HG02678 (cell line): Measurements from ENCODE around the gene EHMT1.

Source experiments
- ATAC-seq: cut with Tn5 transposase; IDR thresholded peaks from one replicate; pipeline ENCODE4 v1.9.1; 2021; ENCODE audit warnings: mild to moderate bottlenecking, moderate library complexity; ENCODE audit not compliant: unreplicated experiment

The EHMT1 gene

DNA sequence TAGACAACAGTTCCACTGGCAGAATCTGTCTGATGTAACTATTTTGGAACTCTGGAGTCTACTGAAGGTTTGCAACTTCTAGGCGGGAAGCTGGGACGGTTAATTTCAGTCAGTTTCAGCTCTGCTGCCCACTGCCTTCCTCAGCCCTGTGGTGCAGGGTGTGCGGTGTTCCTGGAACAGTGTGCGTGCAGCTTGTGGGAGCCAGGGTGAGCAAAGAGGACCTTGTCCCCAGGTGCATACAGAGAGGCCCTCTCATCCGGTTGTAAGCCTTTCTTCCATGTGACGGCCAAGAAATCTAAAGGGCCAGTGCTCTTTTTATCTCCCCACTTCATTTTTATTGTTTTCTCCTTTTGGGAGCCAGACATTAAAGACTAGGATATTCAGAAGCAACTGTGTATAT is 114.6 kb downstream of the EHMT1 start:
- no peak for ATAC-seq

DNA sequence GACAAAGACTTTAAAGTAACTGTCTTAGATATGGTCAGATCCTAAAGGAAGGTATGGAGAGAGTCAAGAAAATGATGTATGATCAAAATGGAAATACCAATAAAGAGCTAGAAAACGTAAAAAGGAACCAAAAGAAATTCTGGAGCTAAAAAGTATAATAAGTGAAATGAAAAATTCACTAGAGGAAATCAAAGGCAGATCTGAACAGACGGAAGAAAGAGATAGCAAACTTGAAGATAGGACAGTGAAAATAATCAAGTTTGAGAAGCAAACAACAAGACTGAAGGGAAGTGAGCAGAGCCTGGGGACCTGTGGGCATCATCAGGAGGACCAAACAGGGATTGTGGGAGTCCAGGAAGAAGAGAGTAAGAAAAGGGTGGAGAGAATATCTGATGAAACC is 115.4 kb downstream of the EHMT1 start:
- no peak for ATAC-seq

- peak; percentile 84 for ATAC-seq
Observed at GRCh38 chr9:137738182-137738696, 119.4 kb downstream of the EHMT1 start.

- no peak for ATAC-seq
Observed at GRCh38 chr9:137738703-137739102, 119.9 kb downstream of the EHMT1 start.

- ATAC-seq = no peak
Observed at GRCh38 chr9:137739371-137740309, 120.8 kb downstream of the EHMT1 start.

DNA sequence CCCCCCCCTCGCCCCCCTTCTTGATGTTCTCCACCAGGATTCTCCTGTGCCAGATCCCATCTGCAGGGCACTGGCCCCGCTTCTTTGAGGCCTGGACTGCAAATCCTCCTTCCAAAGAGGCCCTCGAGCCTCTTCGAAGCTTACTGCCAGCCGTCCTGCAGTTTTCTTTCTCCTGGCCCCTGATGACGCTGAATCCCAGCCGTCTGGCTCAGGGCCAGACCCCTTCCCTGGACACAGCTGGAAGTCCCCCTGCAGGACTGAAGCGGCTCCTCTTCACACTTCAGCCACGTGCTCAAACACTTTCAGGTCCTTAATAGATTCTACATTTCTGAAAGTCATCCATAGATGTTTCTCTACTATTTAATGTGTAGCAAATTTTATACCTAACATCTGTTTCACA is 121.5 kb downstream of the EHMT1 start:
- no peak for ATAC-seq

DNA sequence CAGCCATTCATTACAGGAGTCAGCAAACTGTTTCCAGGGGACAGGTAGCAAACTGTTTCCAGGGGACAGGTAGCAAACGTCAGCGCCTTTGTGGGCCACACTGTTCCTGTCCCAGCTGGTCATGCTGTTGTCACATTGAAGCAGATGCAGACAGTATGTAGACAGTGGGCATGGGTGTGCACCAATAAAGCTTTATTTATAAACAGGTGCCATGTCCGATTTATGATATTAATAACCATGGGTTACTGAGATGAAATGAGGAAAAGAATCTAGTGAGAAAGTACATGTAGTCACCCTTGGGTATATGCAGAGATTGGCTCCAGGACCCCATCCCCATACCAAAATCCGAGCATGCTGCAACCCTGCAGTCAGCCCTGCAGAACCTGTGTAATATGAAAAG is 122.5 kb downstream of the EHMT1 start:
- ATAC-seq = no peak

GRCh38 chr9:137742698-137743097 is 123.9 kb downstream of the EHMT1 start:
- ATAC-seq = no peak

- ATAC-seq = no peak
Observed at GRCh38 chr9:137743695-137744094, 124.9 kb downstream of the EHMT1 start.

DNA sequence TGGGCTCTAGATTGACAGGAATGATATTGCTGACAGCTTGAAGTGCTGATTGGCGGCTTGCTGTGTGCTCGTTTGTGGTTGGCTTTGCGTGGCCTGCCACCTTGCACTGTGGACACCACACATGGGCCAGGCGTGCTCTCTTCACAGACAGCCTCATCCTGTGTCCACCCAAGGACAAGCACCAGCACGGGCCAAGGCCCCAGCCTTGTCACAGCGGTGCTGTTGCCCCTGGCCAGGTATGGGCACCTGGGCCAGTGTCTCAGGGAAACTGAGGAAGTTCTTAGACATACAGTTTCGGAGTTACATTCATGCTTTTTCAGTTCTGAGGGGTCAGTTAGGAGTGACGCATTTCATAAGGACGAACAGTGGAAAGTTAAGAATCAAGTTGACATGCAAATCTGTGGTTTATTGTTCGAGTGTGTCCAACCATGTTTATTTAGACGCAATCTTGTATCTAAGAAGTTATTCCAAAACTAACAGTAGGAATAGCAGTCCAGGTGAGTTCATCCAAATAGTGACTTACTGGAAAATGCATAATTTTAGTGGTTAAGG is 125.9 kb downstream of the EHMT1 start:
- ATAC-seq = no peak

DNA sequence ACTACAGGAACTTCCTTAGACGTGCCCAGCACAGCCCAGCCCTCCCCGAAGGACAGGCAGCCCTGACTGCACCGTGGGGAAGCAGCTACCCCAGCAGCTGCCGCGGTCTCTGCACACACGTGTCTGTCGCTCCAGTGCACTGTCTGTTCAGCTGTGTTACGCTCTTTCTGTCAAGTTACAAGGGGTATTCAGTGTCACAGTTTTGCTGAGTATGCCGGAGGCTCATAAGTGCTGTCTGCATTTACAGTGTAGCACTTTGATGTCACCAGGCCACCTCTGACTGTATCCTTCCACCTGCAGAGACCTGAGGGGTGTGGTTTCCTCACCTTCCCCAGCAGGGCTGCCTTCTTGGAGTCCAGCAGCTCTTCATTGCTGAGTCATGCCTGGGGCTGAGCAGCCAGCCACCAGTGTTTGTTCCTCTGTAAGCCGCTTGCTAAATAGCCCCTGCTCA is 126.8 kb downstream of the EHMT1 start:
- ATAC-seq = peak; percentile 67

- ATAC-seq = no peak
Observed at GRCh38 chr9:137748311-137748710, 129.5 kb downstream of the EHMT1 start.

DNA sequence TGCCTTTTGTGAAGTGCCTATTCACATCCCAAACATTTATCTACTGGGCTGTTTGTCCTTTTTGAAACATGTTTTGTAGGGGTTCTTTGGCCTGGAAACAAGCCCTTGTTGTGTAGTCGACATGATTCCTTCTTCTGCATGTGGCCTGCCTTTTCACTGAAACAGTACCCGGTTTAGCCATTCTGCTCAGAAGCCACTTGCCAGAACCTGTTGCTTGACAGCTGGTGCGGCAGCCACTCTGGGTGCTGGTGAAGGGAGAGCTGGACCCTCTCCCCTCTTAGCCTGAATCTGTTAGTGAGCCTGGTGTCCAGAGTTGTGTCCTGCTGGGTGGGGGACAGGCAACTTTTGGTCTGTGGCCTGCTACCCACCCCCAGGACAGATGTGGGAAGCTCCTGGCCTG is 129.9 kb downstream of the EHMT1 start:
- no peak for ATAC-seq

DNA sequence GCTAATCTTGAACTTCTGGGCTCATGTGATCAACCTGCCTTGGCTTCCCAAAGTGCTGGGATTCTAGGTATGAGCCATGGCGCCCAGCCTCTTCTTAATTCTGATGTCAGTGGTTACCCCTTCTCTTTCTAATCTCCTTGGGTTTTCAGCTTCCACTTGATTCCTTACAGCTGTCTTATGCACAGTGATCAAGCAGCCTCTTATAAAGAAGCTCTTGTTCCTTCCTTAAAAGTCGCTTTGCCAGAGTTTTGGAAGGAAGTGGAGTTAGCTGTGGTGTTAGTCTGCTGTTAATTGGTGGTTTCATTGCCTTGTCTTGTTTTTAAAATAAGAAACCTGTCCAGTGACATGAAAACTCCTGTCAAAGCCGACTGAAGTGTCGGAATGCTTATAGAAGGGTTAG is 130.7 kb downstream of the EHMT1 start:
- no peak for ATAC-seq

DNA sequence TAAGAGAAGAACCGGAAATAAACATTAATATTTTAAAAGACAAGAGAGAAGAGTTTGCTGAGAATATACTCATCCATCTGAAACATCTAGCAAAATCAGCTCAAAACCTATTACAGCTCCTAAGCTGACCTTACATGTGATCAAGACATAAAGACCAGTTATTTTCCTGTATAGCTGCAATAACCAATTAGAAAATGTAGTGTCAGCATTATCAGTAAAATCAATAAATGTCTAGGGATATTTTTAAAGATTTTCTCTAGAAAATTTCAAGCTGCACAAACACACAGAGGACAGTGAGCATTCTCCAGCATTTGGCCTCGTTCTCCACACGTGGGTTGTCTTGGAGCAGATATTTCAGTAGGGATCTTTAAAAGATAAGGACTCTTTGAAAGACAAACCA is 131.2 kb downstream of the EHMT1 start:
- no peak for ATAC-seq

GRCh38 chr9:137750566-137750965 is 131.8 kb downstream of the EHMT1 start:
- ATAC-seq = no peak

- ATAC-seq = no peak
Observed at GRCh38 chr9:137751616-137752015, 132.8 kb downstream of the EHMT1 start.

- no peak for ATAC-seq
Observed at GRCh38 chr9:137752426-137752825, 133.6 kb downstream of the EHMT1 start.

DNA sequence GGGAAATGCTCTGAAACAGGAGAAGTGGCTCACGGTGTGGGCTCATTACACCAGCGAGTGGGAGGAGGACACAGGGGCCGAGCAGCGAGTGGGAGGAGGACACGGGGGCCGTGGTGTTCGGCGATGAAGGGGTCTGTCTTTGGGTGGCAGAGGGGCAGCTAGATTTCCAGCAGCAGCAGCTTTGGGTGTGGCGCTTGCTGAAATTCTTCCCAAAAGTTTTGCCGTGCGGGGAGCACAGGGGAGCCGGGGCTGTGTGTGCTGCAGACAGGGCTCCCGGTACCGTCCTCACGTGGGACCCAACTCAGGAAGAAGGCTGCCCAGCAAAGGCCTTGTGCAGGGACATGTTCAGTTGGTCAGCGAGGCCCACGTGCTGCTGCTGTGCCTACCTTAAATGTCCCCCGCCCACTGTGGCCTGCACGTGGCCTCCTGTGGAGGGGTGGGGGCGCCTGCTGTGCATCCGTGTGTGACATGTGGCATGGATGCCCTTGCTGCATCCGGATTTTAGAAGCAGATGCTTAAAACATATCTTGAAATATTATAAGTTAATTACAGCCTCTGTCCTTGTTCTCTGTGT is 134.5 kb downstream of the EHMT1 start:
- no peak for ATAC-seq

DNA sequence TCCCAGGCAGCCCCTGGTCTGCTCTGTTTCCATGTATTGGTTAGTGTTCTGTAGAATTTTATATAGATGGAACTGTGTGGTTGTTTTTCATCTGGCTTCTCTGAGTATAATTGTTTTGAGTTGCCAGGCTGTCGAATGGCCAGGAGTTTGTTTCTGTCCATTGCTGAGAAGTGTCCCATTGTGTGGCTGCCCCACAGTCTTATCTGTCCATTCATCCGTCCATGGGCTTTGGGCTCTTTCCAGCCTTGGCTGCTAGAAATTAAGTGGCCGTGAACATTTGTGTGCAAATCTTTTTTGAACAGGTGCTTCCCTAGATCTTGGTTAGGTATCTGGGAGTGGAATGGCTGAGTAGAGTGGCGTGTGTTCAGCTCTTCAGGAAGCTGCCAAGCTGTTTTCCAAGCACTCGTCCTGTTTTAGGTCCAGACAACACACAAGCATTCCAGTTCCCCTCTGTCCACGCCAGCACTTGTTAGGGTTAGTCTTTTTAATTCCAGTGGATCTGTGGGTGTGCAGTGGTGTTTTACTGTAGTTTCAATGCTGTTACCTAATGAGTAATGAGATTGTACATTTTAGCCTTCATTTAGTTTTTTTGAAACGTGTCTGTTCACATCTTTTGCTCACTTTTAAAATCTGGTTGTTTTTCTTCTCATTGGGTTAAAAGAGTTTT is 136.6 kb downstream of the EHMT1 start:
- ATAC-seq = no peak

- no peak for ATAC-seq
Observed at GRCh38 chr9:137756045-137756744, 137.4 kb downstream of the EHMT1 start.
